ENCODE measurements around the gene PSG1.
"Not testable (repeated sequence)": the region's sequence is repeated elsewhere in the genome, so short reads cannot be mapped to it uniquely, and the experiment has no call there.

PSG1 gene
- long read RNA-seq, donor 1: 0 reads
- long read RNA-seq, donor 2: 0 reads
- long read RNA-seq, donor 3: 0 reads
- long read RNA-seq, donor 4: 0 reads
- long read RNA-seq, donor 5: 0 reads
- long read RNA-seq, donor 6: 0 reads
- long read RNA-seq, donor 7: 0 reads
- long read RNA-seq, donor 8: 0 reads

DNA sequence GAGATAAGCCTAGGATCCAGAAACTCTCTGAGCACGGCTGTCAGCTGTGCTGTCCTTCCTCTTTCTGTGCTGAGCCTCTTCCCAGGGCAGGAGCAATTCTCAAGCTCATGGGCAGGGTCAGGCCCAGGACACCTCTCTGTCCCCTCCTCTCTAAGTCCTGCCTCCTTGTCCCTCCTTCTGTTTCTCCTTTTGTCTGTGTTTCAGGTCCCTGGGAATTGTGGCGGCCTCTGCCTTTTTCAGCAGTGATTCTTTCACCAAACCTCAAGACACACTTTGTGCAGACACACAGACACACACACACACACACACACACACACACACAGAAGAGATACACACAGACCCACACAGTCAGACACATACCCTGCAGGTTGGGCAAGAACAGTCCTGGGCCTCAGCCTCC is at the start of gene PSG1:
Gene PSG1, minus strand, starts transcription at position 101 of the 400 bp plus-strand sequence. CDS start 132 bp downstream, outside the sequence.
- DNase-seq: no peak

DNA sequence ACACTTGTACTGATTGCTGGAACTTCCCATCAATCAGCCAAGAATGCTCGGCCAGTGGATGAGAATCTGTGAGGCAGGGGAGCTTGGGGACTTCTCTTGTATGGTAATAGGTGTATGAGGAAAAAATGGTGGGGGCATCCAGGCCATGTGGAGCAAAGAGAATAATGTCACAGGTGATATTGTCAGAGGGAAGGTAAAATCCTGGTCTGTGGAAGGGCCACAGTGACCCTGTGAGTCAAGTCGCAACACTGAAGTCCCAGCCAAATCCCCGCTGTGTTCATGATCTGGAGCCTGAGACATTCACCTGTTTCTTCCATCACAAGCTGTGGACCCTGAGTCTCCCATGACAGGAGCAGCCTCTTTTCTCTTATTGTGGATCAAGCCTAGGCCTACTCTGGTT is 49.4 kb upstream of the PSG1 start:
- DNase-seq: no peak

DNA sequence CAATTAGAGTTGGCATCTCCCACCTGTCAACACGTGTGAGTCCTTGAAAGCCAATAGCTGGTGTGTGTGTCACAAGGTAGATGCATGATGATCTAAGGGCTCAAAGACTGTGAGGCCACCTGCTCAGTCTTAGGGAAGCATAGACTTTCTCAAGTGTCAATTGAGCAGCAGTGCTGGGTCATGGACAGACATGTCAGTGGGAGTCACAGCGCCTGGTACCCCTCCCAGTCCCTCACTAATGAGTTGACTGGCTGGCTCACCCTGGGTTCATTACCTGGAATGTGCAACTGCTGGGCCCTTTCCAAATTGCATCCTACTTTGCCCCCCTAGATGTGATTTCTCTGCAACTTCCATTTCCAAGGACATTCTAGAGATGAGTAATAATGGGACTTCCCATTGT is 47.3 kb upstream of the PSG1 start:
- no peak for DNase-seq

DNA sequence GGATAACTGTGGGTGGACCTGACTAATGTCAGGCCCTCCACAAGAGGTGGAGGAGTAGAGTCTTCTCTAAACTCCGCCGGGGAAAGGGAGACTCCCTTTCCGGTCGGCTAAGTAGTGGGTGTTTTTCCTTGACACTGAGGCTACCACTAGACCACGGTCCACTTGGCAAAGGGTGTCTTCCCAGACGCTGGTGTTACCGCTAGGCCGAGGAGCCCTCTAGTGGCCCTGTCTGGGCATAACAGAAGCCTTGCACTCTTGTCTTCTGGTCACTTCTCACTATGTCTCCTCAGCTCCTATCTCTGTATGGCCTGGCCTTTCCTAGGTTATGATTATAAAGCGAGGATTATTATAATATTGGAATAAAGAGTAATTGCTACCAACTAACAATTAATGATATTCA is 43.6 kb upstream of the PSG1 start:
- not testable (repeated sequence) for DNase-seq

DNA sequence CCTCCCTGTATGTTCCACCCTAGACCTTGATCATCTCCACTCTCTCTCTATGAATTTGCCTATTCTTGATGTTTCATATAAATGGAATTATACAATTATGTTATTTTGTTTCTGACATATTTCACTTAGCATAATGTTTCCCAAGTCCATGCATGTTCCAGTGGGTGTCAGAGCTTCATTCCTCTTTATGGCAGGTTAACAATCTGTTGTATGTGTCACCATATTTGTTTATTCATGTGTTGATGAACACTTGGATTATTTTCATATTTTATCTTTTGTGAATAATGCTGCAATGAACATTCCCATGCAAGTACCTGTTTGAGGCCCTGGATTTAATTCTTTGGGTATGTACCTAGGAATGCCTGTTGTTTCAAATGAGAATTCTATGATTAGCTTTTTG is 41.5 kb upstream of the PSG1 start:
- not testable (repeated sequence) for DNase-seq

DNA sequence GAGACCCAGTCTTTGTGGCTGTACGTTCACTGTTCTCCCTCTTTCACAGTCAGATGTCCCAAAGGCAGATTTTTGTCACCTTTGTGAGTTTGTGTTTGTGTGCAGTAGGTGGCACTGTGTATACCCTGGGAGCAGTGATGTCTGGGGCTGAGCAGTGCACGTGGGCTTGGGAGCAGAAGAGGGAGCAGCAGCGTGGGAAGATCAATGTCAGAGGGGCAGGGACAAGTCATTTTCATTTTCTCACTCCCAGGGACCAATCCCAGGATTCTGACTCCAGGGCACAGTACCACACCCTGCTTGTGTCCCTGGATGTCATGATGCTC is 40.2 kb upstream of the PSG1 start:
- no peak for DNase-seq

DNA sequence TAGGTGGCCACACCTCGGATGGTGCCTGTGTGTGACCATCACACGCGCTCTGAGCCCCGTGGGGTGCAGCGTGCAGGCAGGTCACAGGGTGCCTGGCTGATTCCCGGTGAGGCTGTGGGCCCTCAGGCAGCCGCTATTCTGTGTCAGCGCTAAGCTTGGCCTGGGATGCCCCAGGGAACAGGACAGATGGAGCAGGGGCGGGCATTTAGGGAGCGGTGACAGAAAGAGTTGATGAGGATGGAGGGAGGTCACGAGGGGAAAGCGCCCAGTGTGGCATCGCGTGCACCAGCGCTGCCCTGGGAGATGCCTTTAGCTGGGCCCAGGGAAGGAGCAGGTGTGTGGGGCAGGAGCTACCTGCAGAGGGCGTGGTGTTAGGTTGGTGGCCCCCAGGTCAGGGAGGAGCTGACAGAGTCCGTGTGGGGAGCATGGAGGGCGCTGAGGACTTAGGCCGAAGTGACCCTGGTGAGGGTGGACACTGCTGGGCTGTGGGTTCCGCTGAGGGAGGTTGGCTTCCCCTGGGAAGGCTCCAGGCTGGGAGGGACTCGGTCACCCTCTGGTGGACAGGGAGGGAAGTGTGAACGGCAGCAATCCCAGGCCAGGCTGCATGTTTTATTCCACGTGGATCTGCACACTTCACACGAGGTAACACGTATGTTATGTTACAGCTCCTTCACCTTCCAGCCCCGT is 39.7 kb upstream of the PSG1 start:
- not testable (repeated sequence) for DNase-seq

DNA sequence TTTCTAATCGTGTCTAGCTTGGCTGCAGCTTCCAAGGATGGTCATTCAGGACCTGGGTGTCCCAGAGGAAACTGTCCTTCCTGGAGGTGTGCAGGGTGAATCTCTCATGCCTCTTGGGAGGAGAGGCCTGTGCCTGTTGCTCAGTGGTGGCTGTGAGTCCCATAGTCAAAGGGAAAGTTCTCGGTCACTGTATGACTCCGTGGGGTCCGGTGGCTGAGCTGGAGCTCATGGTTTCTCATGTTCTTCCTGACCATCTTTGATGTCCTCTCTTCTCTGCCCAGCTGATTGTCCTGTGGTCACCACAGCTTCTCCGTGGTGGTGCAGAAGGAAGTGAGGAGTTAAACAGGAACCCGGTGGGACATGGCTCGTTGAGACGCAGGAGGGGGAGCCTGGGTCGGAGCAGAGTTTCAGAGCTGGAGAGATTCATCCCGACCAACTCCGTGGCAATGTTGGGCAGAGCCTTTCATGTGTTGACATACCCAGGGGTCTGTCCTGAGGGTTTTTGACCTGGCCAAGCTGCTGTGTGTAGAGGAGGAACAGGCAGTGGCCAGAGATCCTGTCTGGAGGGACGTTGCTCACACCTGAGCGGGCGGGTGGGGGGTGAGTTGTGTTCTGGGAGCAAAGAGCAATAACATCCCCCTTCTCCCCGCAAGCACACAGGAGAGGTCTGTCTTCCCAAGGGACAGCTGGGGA is 39.0 kb upstream of the PSG1 start:
- DNase-seq: not testable (repeated sequence)

DNA sequence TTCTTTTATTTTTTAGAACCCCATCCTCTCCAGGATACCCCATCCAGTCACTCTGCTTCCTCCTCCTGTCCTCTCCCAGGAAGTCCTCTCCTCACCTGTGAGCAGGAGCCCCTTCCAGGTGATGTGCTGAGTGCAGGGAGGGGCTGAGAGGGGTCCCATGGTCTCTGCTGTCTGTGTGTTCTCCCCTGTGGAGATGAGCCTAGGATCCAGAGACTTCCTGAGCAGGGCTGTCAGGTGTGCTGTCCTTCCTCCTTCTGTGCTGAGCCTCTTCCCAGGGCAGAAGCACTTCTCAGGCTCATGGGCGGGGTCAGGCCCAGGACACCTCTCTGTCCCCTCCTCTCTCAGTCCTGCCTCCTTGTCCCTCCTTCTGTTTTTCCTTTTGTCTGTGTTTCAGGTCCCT is 38.1 kb upstream of the PSG1 start, which contains the start of gene PSG6:
Gene PSG6, minus strand, starts transcription at position 261 of the 400 bp plus-strand sequence. Its CDS starts 102 bp downstream, at position 159.
- DNase-seq: not testable (repeated sequence)

DNA sequence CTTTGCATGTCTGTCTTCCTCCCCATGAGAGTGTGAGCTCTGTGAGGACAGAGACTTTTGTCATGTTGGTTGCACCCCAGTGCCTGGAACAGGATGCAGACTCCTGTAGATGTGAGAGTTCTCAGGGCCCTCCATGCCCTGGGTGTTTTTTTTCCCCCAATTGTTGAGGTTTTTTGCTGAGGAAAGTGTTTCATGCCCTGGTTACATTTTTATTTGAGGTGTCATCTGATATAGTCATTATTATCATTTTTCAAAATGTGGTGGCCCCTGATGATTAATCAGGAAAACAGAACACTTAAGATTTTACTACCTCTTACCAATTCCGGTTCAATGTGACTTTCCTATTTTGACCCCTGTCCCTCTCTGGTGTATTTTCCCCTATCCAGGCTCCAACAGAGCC is 37.4 kb upstream of the PSG1 start:
- not testable (repeated sequence) for DNase-seq

DNA sequence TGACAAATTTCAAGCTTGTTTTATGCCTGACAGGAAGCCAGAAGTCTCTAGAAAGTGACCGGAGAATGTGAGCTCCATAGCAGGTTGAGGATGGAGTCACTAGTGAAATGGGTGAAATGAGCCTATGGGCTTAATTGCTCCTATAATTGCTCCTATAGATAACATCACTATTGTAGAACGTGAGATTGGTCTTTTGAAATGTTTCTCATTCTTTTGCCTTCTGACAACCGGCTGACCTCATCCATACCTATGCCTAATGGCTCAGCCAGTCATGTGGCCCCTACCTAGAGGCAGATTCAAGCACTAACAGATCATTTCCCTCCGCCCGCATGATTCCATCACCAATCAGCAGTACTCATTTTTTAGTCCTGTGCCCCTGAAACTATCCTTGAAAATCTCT is 34.0 kb upstream of the PSG1 start:
- not testable (repeated sequence) for DNase-seq

DNA sequence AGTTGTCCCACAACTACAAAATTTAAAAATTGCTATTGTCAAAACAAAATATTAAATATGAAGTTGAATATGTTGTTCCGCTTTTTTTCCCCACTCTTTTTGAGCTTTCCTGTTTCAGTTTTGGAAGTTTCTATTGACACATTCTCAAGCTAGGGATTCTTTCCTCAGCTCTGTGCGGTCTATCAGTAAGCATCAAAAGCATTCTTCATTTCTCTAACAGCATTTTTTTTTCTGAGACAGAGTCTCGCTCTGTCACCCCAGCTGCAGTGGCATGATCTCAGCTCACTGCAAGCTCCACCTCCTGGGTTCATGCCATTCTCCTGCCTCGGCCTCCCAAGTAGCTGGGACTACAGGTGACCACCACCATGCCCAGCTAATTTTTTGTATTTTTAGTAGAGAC is 33.4 kb upstream of the PSG1 start:
- DNase-seq: not testable (repeated sequence)

DNA sequence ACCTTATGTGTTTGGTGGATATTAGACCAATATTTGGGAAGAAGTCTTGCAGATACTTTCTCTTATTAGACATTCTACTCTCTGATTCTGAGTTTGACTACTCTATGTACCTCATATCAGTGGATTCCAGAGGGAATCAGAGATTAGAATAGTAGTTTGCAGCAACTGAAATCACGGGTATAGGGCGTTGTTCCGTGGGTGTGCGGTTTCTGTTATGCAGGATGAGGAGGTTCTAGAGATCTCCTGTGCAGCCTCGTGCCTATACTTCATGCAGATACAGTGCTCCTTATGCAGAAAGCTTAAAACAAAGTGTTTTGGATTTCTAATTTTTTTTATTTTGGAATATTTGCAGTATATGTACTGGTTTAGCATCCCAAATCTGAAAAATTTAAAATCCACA is 32.2 kb upstream of the PSG1 start:
- DNase-seq: not testable (repeated sequence)

DNA sequence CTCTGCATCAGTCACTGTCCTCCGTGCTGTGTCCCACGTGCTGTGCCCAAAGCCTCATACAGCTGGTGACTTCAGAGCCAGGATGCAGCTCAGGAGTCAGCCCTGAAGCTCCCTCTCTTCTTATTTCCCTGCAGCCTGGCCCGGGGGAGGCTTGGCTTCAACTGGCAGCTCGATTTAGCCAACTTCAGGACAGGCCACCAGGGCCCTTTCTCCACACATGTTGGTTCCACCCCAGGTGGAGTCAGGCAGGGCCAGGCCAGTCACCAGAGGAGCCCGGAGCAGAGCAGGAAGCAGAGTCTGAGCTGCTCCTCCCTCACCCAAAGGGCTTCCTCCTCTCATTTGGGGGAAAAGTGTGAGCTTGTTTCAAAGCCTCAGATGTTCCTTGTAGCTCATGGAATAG is 26.6 kb upstream of the PSG1 start:
- not testable (repeated sequence) for DNase-seq

DNA sequence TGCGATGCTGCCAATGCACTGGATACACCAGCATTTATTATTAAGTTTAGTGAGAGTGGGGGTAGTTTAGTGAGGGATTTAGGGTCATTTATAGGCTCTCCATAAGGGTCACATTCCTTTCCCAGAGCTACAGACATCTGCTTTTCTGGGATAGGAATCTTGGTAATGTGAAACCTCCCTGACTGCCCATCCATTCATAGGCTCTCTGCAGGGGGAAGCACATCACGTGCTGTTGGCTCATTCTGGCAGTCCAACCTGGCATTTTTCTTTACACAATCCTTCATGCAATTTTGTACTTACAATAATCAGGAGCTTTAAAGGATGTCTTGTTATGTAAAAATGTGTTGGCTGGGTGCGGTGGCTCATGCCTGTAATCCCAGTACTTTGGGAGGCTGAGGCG is 21.0 kb upstream of the PSG1 start:
- DNase-seq: not testable (repeated sequence)

DNA sequence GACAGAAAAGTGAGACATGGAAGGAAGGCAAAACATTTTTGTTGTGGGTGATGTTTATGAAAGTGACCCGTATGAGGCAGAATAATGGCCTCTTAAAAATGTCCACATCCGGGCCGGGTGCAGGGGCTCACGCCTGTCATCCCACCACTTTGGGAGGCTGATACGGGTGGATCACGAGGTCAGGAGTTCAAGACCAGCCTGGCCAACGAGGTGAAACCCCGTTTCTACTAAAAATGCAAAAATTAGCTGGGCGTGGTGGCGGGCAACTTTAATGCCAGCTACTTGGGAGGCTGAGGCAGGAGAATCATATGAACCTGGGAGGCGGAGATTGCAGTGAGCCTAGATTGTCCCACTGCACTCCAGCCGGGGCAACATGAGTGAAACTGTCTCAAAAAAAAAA is 20.2 kb upstream of the PSG1 start:
- DNase-seq: not testable (repeated sequence)

DNA sequence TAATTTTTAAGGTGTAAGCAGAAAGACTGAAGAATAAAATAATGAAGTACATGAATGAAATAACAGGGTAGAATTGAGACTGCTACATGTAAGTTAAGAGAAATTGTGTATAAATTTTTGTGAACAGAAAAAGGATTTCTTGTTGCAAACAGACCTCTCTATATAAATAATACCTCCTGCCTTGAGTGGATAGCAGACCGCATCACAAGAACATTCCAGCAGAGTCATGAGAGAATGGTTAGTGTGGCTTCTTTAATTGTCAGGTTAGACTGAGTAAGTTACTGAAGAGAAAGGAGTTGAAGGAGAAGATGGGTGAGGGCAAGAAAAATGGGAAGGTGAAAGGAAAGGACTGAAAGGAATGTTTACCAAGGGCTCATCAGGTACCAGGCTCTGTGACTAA is 19.6 kb upstream of the PSG1 start:
- not testable (repeated sequence) for DNase-seq

DNA sequence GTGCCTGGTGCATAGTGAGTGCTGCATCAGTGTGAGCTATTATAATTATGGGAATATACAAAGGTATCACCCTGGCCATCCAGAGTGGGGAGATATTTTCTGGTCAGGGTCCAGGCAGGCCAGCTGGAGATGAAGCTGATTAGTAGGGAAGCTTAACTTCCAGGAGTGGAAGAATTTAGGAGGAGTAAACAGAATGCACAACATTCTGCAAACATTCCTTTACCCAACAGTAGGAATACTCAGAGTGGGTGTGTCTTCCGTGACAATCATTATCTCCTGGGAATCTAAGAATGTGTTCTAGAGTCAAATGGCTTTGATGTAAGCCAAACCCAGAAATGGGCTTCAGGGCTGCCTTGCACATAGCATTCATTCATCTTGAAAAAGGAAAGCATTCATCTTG is 19.1 kb upstream of the PSG1 start:
- not testable (repeated sequence) for DNase-seq

DNA sequence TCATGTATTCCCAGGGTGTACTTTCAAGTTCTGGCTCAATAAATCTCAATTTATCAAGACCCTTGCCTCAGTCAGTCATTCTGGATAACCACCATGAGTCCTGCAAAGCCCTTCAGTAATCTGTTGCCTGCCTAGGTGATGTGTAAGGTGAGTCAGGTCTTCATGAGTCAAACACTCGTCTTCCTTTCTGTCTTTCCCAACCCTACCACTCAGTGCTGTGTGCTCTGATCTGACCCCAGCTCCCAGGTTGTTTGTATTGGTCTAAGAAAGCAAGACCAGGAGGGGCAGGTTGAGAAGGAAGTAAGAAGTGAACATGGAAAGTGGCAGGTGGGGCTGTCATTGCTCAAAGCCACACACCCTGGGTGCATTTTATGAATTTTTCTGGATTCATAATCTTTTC is 18.2 kb upstream of the PSG1 start:
- DNase-seq: not testable (repeated sequence)

DNA sequence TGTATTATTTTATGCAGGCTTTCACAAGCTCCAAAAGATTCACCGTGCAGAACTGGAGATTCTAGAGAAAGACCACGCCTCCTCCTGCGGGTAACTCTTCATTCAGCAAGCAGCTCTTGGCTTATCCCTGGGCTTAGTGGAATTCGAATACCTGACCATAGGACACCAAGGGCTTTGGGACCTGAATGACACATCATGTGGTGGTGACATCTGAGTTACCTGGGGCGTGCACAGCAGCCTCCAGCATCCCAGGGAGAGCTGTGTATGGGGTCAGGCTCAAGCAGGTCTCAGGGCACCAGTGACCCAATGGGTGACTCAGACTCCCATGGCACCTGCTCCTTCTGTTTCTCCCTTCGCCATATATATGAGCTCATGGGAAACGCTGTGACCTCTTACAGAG is 10.9 kb upstream of the PSG1 start:
- DNase-seq: not testable (repeated sequence)

DNA sequence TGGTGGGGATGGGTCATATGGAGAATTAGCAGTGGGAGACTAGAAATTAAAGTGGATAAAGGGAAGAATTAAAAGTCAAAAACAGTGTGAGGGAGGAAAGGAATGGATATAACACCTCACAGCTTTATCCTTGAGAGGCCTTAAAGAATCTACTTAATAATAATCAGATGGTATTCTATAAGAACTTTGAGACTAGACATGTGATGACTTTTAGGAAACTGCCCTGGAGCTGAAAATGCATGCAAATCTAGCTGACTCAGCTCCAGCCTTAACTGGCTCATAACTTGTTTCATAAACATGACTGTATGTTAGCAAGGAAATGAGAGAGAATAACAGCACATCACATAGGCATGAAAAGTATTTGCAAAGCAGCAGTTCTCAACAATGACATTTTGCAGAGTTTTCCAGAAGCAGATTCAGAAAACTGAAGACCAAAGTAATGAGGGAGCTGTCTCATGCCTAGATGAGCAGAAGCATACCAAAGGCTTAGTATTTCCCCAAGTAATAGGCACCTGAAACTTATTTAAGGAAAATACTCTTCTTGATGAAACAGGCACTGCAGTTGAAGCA is 8.4 kb upstream of the PSG1 start:
- not testable (repeated sequence) for DNase-seq

DNA sequence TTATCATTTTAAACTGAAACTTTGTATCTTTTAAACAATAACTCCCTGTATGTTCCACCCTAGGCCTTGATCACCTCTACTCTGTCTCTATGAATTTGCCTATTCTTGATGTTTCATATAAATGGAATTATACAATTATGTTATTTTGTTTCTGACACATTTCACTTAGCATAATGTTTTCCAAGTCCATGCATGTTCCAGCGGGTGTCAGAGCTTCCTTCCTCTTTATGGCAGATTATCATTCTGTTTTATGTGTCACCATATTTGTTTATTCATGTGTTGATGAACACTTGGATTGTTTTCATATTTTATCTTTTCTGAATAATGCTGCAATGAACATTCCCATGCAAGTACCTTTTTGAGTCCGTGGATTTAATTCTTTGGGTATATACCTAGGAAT is 3.2 kb upstream of the PSG1 start:
- DNase-seq: not testable (repeated sequence)

DNA sequence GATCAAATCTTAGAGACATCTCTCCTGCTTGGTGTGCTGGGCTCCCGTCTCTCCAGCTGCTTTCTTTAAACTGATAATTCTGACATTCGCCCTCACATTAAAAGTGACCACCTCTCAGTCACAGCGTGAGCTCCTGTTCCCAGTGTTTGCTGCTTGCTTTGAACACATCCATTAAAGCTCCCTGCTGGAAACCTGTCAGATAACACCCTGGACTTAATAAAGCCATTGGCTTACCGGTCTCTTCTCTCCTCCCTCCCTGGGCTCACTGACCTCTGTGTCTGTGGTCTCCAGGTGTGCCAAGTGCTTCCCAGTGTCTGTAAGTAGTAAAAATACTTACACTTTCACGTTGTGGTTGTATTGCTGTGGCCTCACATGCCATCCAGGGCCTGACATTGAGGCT is 2.5 kb upstream of the PSG1 start:
- DNase-seq: not testable (repeated sequence)
